22Rv1 (cell line): Measurements from ENCODE around the gene KATNAL1.

Experiments used
- ZFX ChIP-seq: fragments of 450-650 bp; IDR thresholded peaks from 2 replicates; pipeline ENCODE4 v1.6.1; 2017; ENCODE audit warnings: antibody characterized with exemption, borderline replicate concordance
- TF ChIP-seq, protein P1 (sequence below): fragments of 450-650 bp; IDR thresholded peaks from 2 replicates; pipeline ENCODE4 v1.5.1; 2017; ENCODE audit warnings: mild to moderate bottlenecking

DNA sequence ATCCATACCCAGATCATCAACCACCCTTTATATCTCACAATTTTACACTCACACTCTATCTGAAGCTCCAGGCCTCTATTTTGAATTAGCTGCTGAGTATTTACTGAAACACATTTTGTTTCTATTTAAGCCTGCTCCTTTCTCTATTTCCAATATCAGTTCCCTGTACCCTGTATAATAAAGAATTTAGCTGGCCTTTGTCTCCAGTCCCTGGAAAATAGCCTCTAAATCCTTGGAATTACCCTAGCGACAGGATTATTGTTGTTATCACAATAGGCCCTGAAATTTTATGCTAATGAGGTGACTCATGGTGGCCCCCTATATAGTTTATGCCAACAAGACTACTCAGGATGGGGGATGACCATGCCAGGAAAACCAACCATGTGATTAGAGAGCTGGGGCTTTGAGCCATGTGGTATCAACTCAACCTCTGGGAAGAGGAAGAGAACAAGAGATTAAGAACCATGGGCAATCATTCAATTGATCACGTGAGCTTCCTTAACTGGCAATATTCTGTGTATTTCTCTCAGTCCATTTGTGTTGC lies 72.7 kb downstream of the KATNAL1 start:
- TF ChIP-seq, protein P1, sequence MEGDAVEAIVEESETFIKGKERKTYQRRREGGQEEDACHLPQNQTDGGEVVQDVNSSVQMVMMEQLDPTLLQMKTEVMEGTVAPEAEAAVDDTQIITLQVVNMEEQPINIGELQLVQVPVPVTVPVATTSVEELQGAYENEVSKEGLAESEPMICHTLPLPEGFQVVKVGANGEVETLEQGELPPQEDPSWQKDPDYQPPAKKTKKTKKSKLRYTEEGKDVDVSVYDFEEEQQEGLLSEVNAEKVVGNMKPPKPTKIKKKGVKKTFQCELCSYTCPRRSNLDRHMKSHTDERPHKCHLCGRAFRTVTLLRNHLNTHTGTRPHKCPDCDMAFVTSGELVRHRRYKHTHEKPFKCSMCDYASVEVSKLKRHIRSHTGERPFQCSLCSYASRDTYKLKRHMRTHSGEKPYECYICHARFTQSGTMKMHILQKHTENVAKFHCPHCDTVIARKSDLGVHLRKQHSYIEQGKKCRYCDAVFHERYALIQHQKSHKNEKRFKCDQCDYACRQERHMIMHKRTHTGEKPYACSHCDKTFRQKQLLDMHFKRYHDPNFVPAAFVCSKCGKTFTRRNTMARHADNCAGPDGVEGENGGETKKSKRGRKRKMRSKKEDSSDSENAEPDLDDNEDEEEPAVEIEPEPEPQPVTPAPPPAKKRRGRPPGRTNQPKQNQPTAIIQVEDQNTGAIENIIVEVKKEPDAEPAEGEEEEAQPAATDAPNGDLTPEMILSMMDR = no peak
- no peak for TF ChIP-seq ZFX
